C4-2B (cell line): ENCODE data around the gene ZNF775.

Source experiments
- ZFX ChIP-seq: fragments of 450-650 bp; IDR thresholded peaks from 2 replicates; pipeline ENCODE4 v1.6.1; 2017
- TF ChIP-seq, protein P1 (sequence below): fragments of 450-650 bp; conservative IDR thresholded peaks from 2 replicates; pipeline ENCODE4 v1.5.1; 2017; ENCODE audit warnings: mild to moderate bottlenecking

- TF ChIP-seq, protein P1, sequence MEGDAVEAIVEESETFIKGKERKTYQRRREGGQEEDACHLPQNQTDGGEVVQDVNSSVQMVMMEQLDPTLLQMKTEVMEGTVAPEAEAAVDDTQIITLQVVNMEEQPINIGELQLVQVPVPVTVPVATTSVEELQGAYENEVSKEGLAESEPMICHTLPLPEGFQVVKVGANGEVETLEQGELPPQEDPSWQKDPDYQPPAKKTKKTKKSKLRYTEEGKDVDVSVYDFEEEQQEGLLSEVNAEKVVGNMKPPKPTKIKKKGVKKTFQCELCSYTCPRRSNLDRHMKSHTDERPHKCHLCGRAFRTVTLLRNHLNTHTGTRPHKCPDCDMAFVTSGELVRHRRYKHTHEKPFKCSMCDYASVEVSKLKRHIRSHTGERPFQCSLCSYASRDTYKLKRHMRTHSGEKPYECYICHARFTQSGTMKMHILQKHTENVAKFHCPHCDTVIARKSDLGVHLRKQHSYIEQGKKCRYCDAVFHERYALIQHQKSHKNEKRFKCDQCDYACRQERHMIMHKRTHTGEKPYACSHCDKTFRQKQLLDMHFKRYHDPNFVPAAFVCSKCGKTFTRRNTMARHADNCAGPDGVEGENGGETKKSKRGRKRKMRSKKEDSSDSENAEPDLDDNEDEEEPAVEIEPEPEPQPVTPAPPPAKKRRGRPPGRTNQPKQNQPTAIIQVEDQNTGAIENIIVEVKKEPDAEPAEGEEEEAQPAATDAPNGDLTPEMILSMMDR: no peak
- no peak for TF ChIP-seq ZFX
These were observed 49.7 kb downstream of the ZNF775 start for GRCh38 chr7:150428671-150429451.
